ENCODE data around the gene SLC25A53. TPM values are rescaled to one million over a fixed set of nuclear protein-coding genes. Genes with fewer than 3 reads are reported as not detected.
"Not testable (repeated sequence)": the region's sequence is repeated elsewhere in the genome, so short reads cannot be mapped to it uniquely, and the experiment has no call there.

SLC25A53 gene
- total and polyA plus RNA-seq, 7 experiments from 2014 or later: 5.6 to 18.9 (median 10.2) TPM

DNA sequence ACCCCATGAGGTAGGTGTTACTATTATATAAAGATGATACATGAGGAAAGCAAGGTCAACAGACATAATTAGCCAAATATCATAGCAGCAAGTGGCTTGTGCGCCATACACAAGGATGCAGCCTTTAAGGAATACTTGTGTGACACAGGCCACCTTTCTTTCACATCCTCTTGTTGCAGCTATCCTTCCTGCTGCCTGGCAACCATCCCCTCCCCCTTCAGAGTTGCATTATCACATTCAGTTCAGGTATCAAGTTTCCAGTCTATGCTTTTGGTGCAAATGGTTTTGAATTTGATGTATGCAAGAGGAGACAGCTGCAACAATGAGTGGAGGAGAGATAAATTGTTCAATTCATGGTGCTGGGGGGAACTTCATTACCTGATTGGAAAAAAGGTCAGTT lies 38.0 kb downstream of the SLC25A53 start:
- Histone ChIP-seq H3K4me3 (ENCODE audit: low read length) (no peak overlapping the region), H3K9me3 (ENCODE audit: control insufficient read depth in 2 of 3, low read length in 3 of 3) (no peaks in the 10 kb centered on the region), H3K27ac (ENCODE audit: low read depth, low read length) (no peak overlapping the region), H3K27me3 (ENCODE audit: control insufficient read depth in 2 of 2, insufficient read depth in 2 of 2, low read length in 2 of 2) (no peaks in the 10 kb centered on the region), H3K36me3 (ENCODE audit: control insufficient read depth in 2 of 3, insufficient read depth in 3 of 3, low read length in 3 of 3) (no peaks in the 10 kb centered on the region), H3K4me1 (ENCODE audit: control insufficient read depth in 2 of 2, insufficient read depth in 2 of 2, low read length in 2 of 2) (peaks cover 7 to 10% of the 10 kb centered on the region in 2 donors)
- DNase-seq: no peak
- no peak overlapping the region for H3K4me3 Mint-ChIP-seq
- peaks cover 0 to 1% (median 0%) of the 10 kb centered on the region in 11 donors for H3K9me3 Mint-ChIP-seq
- peaks cover 0 to under 1% (median 0%) of the 10 kb centered on the region in 5 donors for H3K27me3 Mint-ChIP-seq
- intact Hi-C loops (cut with micrococcal nuclease): no loop called here
- H3K27ac Mint-ChIP-seq: peak overlapping the region in 1 of 9 donors; percentile 31
- H3K4me1 Mint-ChIP-seq: peaks cover 5 to 28% (median 18%) of the 10 kb centered on the region in 7 donors
- no peak for ATAC-seq
- no peaks in the 10 kb centered on the region for H3K36me3 Mint-ChIP-seq
- CTCF ChIA-PET: interaction anchor here (1.1 kb wide), 1 partner anchor 20 kb away, joined by 5 read pairs; no protein-coding TSS in a partner anchor
- POLR2A ChIA-PET: interaction anchor here (0.7 to 1.5 kb wide), 3 partner anchors 9 to 702 kb away, joined by 3 to 6 read pairs (median 4); partner anchors contain the start of gene SLC25A53

DNA sequence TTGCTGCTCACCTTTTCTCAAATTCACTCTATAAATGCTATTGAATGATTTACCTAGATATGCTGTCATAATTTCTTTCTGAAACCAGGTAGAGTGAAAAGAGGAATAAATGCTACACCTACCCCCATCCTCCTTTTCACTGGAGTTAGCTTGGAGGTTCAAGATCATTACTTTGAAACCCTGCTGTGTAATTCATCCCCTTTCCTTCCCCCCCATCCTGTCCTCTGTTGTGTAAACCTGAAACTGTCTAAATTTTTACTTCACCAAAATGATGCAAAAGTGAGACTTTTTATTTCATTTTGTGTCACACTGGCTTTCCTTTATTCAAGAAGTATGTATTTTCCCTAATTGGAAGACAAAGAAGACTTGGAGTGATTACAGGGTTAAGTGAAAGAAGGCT lies 39.0 kb downstream of the SLC25A53 start:
- Histone ChIP-seq H3K27ac (ENCODE audit: low read depth, low read length) (no peak overlapping the region), H3K4me3 (ENCODE audit: low read length) (no peak overlapping the region), H3K4me1 (ENCODE audit: control insufficient read depth in 2 of 2, insufficient read depth in 2 of 2, low read length in 2 of 2) (peaks cover 5% of the 10 kb centered on the region in 2 donors), H3K27me3 (ENCODE audit: control insufficient read depth in 2 of 2, insufficient read depth in 2 of 2, low read length in 2 of 2) (no peaks in the 10 kb centered on the region), H3K9me3 (ENCODE audit: control insufficient read depth in 2 of 3, low read length in 3 of 3) (no peaks in the 10 kb centered on the region), H3K36me3 (ENCODE audit: control insufficient read depth in 2 of 3, insufficient read depth in 3 of 3, low read length in 3 of 3) (no peaks in the 10 kb centered on the region)
- Mint-ChIP-seq H3K4me3 (no peak overlapping the region), H3K27me3 (peaks cover 0 to 7% (median 0%) of the 10 kb centered on the region in 5 donors), H3K4me1 (peaks cover 0 to 23% (median 14%) of the 10 kb centered on the region in 7 donors), H3K27ac (peak overlapping the region in 1 of 9 donors; percentile 31), H3K9me3 (peaks cover 0 to 1% (median 0%) of the 10 kb centered on the region in 11 donors), H3K36me3 (no peaks in the 10 kb centered on the region)
- CTCF ChIA-PET: no interaction called here
- intact Hi-C loops (cut with micrococcal nuclease): no loop called here
- DNase-seq (no peak), ATAC-seq (no peak)
- POLR2A ChIA-PET: no interaction called here

DNA sequence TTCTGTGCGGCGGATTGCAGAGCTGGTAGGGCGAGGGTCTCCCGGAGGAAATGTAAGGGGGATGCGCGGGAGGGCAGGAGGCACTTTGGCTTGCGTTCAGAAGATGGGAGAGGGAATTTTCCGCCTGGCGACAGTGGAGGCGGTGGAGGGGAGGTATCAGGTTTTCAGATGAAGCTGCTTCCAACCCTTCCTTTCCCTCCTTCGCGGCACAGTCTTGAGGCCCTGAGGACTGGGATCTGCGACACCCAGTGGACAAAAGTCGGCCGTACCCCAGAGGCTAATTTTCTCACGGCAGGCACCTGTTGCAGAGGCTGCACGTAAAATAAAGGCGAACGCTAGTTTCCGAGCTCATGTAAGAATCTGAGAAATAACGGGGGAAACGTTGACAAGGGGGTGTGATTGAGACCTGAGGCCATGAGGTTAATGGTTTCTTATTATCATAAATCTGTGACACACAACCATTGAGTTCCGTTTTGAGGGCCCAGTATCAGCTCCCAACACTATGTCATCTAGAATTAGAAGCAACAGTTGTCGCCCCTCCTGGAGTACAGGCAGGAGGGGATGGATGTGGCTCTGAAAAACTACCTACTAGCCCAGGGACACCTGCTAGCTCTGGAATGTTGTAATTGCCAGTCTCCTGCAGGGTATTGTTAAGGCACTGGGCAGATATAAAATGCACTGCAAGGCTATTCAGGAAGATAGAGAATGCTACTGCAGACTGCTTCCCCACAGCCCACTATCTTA lies 43.4 kb downstream of the SLC25A53 start:
- peak; percentile 71 for ATAC-seq
- H3K4me1 Mint-ChIP-seq: peaks cover 0 to 35% (median 27%) of the 10 kb centered on the region in 7 donors
- POLR2A ChIA-PET: interaction anchor here (0.7 to 1.7 kb wide), 4 partner anchors 10 to 282 kb away, joined by 3 to 8 read pairs (median 5); partner anchors contain the start of genes RAB9B and SLC25A53

DNA sequence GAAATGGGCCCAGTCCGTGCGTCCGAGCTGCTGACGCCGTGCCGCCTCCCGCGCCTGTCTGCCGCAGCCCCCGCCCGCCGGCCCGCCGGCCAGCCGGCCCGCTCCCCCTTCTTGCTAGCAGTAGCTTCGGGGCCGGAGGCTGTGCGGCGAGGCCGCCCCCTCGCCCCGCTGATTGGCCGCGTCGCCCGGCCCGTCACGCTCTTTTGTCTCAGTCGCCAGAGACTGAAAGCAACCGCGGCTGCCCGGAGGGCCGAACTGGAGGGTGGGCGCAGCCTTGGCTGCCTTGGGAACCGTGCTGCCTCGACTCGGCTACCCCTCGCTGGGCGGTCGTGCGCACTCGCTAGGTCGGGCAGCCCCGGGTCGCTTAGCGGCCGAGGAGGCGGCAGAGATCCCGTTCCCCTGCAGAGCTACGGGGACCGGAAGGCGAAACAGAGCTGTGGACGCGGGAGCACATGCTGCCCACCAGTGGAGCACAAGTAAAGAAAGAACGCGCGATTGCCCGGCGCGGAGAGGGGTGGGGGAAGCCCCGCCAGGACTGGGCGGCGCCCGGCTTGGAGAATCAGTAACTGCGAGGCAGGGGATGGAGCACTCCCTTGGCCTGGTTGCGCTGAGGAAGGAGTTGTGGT lies 44.4 kb downstream of the SLC25A53 start, which contains the start of gene ZCCHC18:
Gene ZCCHC18, plus strand, starts transcription at position 198 of the 626 bp plus-strand sequence. CDS start 1,589 bp downstream, outside the sequence.
- H3K36me3 ChIP-seq (ENCODE audit: control insufficient read depth in 2 of 3, insufficient read depth in 3 of 3, low read length in 3 of 3): no peaks in the 10 kb centered on the region
- intact Hi-C loops (cut with micrococcal nuclease): loop anchor here (2.0 to 5.0 kb wide), 3 partner anchors 44 to 195 kb away; partner anchors contain the start of gene SLC25A53 (in 2 of the 2)
- peak within 1 kb of the TSS; percentile 74 to 93 (median 90) for H3K4me3 Mint-ChIP-seq
- ATAC-seq (peak; percentile 59), DNase-seq (peak in 4 of 9 donors; percentile 10 to 44 (median 22))
- ChIA-PET CTCF (interaction anchor here (1.4 to 2.3 kb wide), 2 partner anchors 10 to 12 kb away, joined by 5 to 18 read pairs; no protein-coding TSS in a partner anchor), POLR2A (interaction anchor here (1.2 to 1.4 kb wide), 2 partner anchors 44 to 281 kb away, joined by 3 to 7 read pairs; partner anchors contain the start of genes RAB9B and SLC25A53)
- H3K27ac ChIP-seq (ENCODE audit: low read depth, low read length): peak within 1 kb of the TSS; percentile 67
- peaks cover 0 to 30% (median 23%) of the 10 kb centered on the region in 7 donors for H3K4me1 Mint-ChIP-seq
- H3K9me3 Mint-ChIP-seq: peaks cover 0 to 1% (median 0%) of the 10 kb centered on the region in 11 donors
- H3K4me3 ChIP-seq (ENCODE audit: low read length): peak within 1 kb of the TSS; percentile 79
- H3K27me3 Mint-ChIP-seq: peaks cover 0 to 8% (median 0%) of the 10 kb centered on the region in 5 donors
- H3K27ac Mint-ChIP-seq: peak within 1 kb of the TSS; percentile 56 to 84 (median 76)
- H3K4me1 ChIP-seq (ENCODE audit: control insufficient read depth in 2 of 2, insufficient read depth in 2 of 2, low read length in 2 of 2): peaks cover 17 to 34% of the 10 kb centered on the region in 2 donors
- H3K27me3 ChIP-seq (ENCODE audit: control insufficient read depth in 2 of 2, insufficient read depth in 2 of 2, low read length in 2 of 2): no peaks in the 10 kb centered on the region
- no peaks in the 10 kb centered on the region for H3K36me3 Mint-ChIP-seq
- H3K9me3 ChIP-seq (ENCODE audit: control insufficient read depth in 2 of 3, low read length in 3 of 3): no peaks in the 10 kb centered on the region

More for the DNA sequence above, 43.4 kb downstream of the SLC25A53 start:
- H3K4me3 Mint-ChIP-seq: peak overlapping the region; percentile 74 to 93 (median 90)
- CTCF ChIA-PET: interaction anchor here (0.7 to 2.3 kb wide), 3 partner anchors 9 to 17 kb away, joined by 3 to 18 read pairs (median 5); no protein-coding TSS in a partner anchor
- Histone ChIP-seq H3K27ac (ENCODE audit: low read depth, low read length) (peak overlapping the region; percentile 67), H3K4me3 (ENCODE audit: low read length) (peak overlapping the region; percentile 79), H3K9me3 (ENCODE audit: control insufficient read depth in 2 of 3, low read length in 3 of 3) (no peaks in the 10 kb centered on the region), H3K27me3 (ENCODE audit: control insufficient read depth in 2 of 2, insufficient read depth in 2 of 2, low read length in 2 of 2) (no peaks in the 10 kb centered on the region), H3K4me1 (ENCODE audit: control insufficient read depth in 2 of 2, insufficient read depth in 2 of 2, low read length in 2 of 2) (peaks cover 17 to 25% of the 10 kb centered on the region in 2 donors), H3K36me3 (ENCODE audit: control insufficient read depth in 2 of 3, insufficient read depth in 3 of 3, low read length in 3 of 3) (no peaks in the 10 kb centered on the region)
- peak in 8 of 9 donors; percentile 17 to 43 (median 35) for DNase-seq
- no peaks in the 10 kb centered on the region for H3K36me3 Mint-ChIP-seq
- peak overlapping the region; percentile 28 to 81 (median 65) for H3K27ac Mint-ChIP-seq
- peaks cover 0 to 8% (median 0%) of the 10 kb centered on the region in 5 donors for H3K27me3 Mint-ChIP-seq
- H3K9me3 Mint-ChIP-seq: peaks cover 0 to 1% (median 0%) of the 10 kb centered on the region in 11 donors
- intact Hi-C loops (cut with micrococcal nuclease): loop anchor here (1.0 to 5.0 kb wide), 8 partner anchors 9 to 426 kb away; partner anchors contain the start of gene SLC25A53 (in 2 of the 2)

DNA sequence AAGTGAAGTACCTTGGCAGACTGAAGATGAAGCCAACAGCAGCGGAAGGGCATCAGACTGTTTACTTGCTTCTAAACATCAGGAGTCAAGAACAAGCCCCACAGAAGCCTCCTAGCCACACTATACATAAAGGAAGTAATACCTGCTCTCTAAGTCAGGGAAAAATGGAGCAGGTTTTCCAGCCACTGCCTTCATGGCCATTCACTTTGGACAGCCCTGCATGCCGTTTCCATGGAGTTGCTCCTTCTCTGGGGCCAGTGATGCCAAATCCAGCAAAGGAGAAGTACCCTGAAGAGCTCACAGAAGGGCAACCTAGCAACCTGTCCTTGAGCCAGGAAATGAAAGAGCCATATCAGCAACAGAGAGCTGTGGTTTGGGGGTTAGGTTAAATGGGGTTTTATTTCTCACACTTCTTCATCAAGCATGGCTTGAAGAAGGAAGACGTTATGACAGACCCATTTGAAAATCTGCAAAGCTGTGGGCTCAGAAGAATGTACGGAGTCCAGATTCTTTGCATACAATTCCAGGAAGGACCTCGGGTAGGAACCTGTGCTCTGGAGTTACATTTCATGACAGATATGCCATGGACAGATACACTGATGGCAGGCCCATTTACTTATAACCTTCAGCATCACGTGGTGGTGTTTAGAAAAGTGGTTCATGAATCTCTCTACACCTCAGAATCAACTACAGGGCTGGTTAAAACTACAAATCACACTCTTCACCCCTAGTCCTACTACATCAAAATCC lies 46.1 kb downstream of the SLC25A53 start:
- H3K9me3 Mint-ChIP-seq; H3K9me3 ChIP-seq (ENCODE audit: control insufficient read depth in 2 of 3, low read length in 3 of 3); H3K27me3 Mint-ChIP-seq; H3K27ac ChIP-seq (ENCODE audit: low read depth, low read length); H3K36me3 ChIP-seq (ENCODE audit: control insufficient read depth in 2 of 3, insufficient read depth in 3 of 3, low read length in 3 of 3); H3K27me3 ChIP-seq (ENCODE audit: control insufficient read depth in 2 of 2, insufficient read depth in 2 of 2, low read length in 2 of 2); H3K36me3 Mint-ChIP-seq: not testable (repeated sequence)
- intact Hi-C loops (cut with micrococcal nuclease): loop anchor here (5.0 kb wide), 2 partner anchors 47 to 193 kb away; partner anchors contain the start of gene SLC25A53 (in 1 of the 2)
- Histone ChIP-seq H3K4me3 (ENCODE audit: low read length) (peak overlapping the region; percentile 18), H3K4me1 (ENCODE audit: control insufficient read depth in 2 of 2, insufficient read depth in 2 of 2, low read length in 2 of 2) (peaks cover 17 to 34% of the 10 kb centered on the region in 2 donors)
- Mint-ChIP-seq H3K4me3 (peak overlapping the region in 8 of 10 donors; percentile 30 to 92 (median 48)), H3K27ac (peak overlapping the region in 8 of 9 donors; percentile 33 to 88 (median 76)), H3K4me1 (peaks cover 0 to 30% (median 23%) of the 10 kb centered on the region in 7 donors)
- POLR2A ChIA-PET: interaction anchor here (1.2 to 1.3 kb wide), 3 partner anchors 8 to 11 kb away, joined by 3 to 4 read pairs (median 4); no protein-coding TSS in a partner anchor
- ATAC-seq (peak; percentile 67), DNase-seq (peak in 3 of 9 donors; percentile 9 to 16 (median 10))
- CTCF ChIA-PET: interaction anchor here (0.6 to 1.6 kb wide), 2 partner anchors 12 to 25 kb away, joined by 3 read pairs; no protein-coding TSS in a partner anchor

All from naive thymus-derived CD4-positive, alpha-beta T cell (primary cell).